T-helper 17 cell (primary cell): ENCODE data around the gene MSRB3. TPM values are rescaled to one million over a fixed set of nuclear protein-coding genes. Genes with fewer than 3 reads are reported as not detected.

Experiments
- ATAC-seq: fragments of 150-1000 bp; cut with Tn5 transposase; 2 replicates; pipeline ENCODE4 v1.10.0; 2021; ENCODE audit warnings: mild to moderate bottlenecking, moderate library complexity
- DNase-seq, 3 donors: peaks; one replicate each; pipeline versions ENCODE4 v3.0.0 to v3.0.0-alpha.2; 2020 to 2021
- H3K9me3 ChIP-seq: one replicate; pipeline ENCODE4 v1.7.0; 2013; ENCODE audit warnings: low read length, mild to moderate bottlenecking; ENCODE audit not compliant: control insufficient read depth, poor library complexity, severe bottlenecking
- H3K27ac Mint-ChIP-seq: one replicate; pipeline ENCODE4 v1.8.0; 2022; ENCODE audit warnings: mild to moderate bottlenecking, moderate library complexity, mixed read lengths
- H3K27me3 Mint-ChIP-seq: one replicate; pipeline ENCODE4 v1.8.0; 2022; ENCODE audit warnings: mixed read lengths
- H3K36me3 Mint-ChIP-seq: one replicate; pipeline ENCODE4 v1.8.0; 2022; ENCODE audit warnings: low read depth, mixed read lengths
- H3K4me1 Mint-ChIP-seq: one replicate; pipeline ENCODE4 v1.8.0; 2022; ENCODE audit warnings: mild to moderate bottlenecking, mixed read lengths
- H3K4me3 Mint-ChIP-seq: one replicate; pipeline ENCODE4 v1.8.0; 2022; ENCODE audit warnings: mild to moderate bottlenecking, moderate library complexity, mixed read lengths
- total RNA-seq, 4 donors: library from RNA in 2 of 4; stranded (reverse) in 2 of 4; gene quantifications; one replicate each; pipeline ENCODE4 v1.2.3 and lab custom pipeline; 2022 to 2026

MSRB3 gene
- total RNA-seq (1 to 10 TPM in 1 of 2 donors, under 1 TPM in 1; 0.22 to 5.9 TPM), total RNA-seq (lab: John Stamatoyannopoulos, UW) (0.15 to 0.58 reads per million in 2 donors)

DNA sequence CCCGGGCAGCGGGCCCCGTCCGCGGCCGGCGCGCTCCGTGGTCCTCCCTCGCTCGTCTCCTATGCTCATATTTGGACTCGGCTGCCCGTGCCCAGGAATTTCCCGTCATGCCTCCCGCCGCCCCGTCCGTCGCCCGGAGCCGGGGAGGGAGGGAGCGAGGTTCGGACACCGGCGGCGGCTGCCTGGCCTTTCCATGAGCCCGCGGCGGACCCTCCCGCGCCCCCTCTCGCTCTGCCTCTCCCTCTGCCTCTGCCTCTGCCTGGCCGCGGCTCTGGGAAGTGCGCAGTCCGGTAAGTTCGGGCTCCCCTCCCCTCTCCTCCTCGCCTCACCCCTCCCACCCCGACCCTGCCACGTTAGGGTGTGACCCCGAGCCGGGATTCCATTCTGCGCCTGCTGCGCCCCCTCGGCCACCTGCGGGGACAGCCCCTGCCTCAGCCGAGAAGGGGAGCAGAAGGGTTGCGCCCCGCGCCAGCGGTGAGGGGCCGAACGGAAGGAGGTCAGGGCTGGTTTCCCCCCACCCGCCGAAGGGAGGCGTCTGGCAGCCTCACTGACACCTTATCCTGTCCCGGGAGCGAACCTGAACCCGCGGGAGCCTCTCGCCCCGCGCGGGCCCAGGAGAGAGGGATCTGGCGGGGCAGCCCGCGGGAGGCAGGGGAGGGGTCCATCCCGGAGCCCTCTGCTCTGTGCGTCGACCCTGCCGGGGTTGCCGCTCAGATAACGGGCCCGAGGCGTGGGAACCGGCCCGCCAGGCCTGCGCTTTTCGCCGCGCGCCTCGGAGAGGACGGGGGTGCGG, at the start of gene MSRB3:
TSS of gene MSRB3 (plus strand) at position 108 of the 793 bp plus-strand sequence. CDS start 29,897 bp downstream, outside the sequence.
- H3K4me1 Mint-ChIP-seq, result peaks cover 4% of the 10 kb centered on the region
- H3K27me3 Mint-ChIP-seq, result peaks cover 65% of the 10 kb centered on the region
- ATAC-seq, result peak; percentile 53
- no peak for DNase-seq
- peak within 1 kb of the TSS; percentile 78 for H3K4me3 Mint-ChIP-seq
- H3K9me3 ChIP-seq, result no peaks in the 10 kb centered on the region
- no peak within 1 kb of the TSS for H3K27ac Mint-ChIP-seq
- H3K36me3 Mint-ChIP-seq, result peaks cover 7% of the 10 kb centered on the region

DNA sequence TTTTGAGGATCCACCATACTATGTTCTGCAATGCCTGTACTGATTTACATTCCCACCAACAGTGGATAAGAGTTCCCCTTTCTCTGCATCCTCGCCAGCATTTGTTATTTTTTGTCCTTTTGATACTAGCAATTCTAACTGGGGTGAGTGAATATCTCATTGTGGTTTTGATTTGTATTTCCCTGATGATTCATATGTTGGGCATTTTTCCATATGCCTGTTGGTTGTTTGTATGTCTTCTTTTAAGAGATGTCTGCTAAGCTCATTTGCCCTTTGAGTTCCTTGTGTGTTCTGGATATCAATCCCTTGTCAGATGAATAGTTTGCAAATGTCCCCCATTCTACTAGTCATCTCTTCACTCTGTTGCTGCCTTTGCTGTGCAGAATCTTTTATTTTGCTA, 49.0 kb upstream of the MSRB3 start:
- no peaks in the 10 kb centered on the region for H3K27me3 Mint-ChIP-seq
- DNase-seq, result no peak
- peaks cover 9% of the 10 kb centered on the region for H3K4me1 Mint-ChIP-seq
- no peak overlapping the region for H3K27ac Mint-ChIP-seq
- H3K9me3 ChIP-seq, result peaks cover 5% of the 10 kb centered on the region
- H3K36me3 Mint-ChIP-seq, result peaks cover 6% of the 10 kb centered on the region
- H3K4me3 Mint-ChIP-seq, result no peak overlapping the region
- ATAC-seq, result no peak

DNA sequence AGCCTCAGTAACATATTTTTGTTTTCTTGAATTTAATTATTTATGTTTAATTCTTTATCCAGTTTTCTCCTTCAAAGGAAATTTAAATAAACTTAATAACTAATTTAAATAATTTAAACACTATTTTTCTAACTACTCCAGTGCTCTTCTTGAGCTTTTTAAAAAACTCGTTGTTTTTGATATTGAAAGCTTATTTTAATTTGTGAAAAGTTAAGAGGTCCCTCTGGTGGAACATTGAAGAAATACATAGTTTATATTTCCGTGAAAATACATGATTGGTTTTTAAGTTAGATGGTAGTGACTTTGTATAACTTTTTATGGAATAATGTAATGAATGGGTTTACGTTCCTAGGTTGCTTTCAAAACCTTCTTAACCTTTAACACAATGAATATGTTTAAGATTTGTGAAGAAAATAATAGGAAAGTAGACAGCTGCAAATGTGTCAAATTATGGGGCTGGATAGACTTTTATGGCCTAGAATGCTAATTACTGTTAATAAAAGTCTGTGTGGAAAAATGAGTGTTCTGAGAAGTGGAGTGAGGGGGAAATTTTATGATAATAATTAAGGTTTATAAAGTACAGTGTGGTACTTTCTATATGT, 45.9 kb upstream of the MSRB3 start:
- peaks cover 6% of the 10 kb centered on the region for H3K4me1 Mint-ChIP-seq
- H3K27ac Mint-ChIP-seq, result peak overlapping the region; percentile 90
- no peaks in the 10 kb centered on the region for H3K27me3 Mint-ChIP-seq
- H3K9me3 ChIP-seq, result peaks cover 5% of the 10 kb centered on the region
- DNase-seq, result no peak
- H3K36me3 Mint-ChIP-seq, result peaks cover 4% of the 10 kb centered on the region
- no peak for ATAC-seq
- no peak overlapping the region for H3K4me3 Mint-ChIP-seq

DNA sequence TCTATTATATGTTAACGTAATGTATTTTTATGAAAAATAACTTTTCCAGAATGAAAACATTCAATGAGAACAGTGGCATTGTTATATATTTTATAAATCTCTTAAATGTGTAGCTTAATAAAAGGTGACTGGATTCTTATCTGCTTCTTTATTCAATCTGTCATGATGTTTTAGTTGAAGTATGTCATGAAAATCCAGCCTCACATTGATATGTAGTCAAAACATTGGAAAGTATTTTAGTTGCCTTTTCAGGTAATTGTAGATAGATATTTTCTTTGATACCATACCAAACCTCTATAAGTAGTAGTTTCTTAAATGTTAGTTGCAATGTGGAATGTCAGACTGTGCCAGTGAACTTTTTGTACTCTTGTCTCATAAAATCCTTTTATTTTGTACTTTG, 41.3 kb upstream of the MSRB3 start:
- H3K9me3 ChIP-seq, result no peaks in the 10 kb centered on the region
- ATAC-seq, result no peak
- H3K4me3 Mint-ChIP-seq, result no peak overlapping the region
- no peak overlapping the region for H3K27ac Mint-ChIP-seq
- H3K4me1 Mint-ChIP-seq, result peaks cover 5% of the 10 kb centered on the region
- peaks cover 2% of the 10 kb centered on the region for H3K36me3 Mint-ChIP-seq
- H3K27me3 Mint-ChIP-seq, result no peaks in the 10 kb centered on the region
- no peak for DNase-seq

DNA sequence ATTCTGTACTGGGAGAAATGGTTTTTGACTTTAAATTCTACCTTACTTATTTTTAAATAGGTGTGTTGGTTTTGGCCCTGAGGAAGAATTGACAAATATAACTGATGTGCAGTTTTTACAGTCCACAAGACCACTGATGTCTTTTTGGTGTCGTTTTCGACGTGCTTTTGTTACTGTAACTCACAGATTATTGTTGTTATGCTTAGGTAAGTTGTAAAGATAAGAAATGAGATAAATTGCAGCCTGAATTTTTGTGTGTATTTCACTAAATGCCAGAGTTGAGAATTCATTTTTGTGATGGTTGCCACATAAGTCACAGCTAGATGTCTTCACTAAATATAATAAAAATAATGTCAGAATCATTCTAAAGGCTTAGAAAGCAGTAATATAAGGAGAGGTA, 39.9 kb upstream of the MSRB3 start:
- DNase-seq (no peak), ATAC-seq (no peak)
- Mint-ChIP-seq H3K4me1 (no peaks in the 10 kb centered on the region), H3K4me3 (no peak overlapping the region), H3K27me3 (no peaks in the 10 kb centered on the region), H3K27ac (no peak overlapping the region), H3K36me3 (peaks cover 10% of the 10 kb centered on the region)
- no peaks in the 10 kb centered on the region for H3K9me3 ChIP-seq

DNA sequence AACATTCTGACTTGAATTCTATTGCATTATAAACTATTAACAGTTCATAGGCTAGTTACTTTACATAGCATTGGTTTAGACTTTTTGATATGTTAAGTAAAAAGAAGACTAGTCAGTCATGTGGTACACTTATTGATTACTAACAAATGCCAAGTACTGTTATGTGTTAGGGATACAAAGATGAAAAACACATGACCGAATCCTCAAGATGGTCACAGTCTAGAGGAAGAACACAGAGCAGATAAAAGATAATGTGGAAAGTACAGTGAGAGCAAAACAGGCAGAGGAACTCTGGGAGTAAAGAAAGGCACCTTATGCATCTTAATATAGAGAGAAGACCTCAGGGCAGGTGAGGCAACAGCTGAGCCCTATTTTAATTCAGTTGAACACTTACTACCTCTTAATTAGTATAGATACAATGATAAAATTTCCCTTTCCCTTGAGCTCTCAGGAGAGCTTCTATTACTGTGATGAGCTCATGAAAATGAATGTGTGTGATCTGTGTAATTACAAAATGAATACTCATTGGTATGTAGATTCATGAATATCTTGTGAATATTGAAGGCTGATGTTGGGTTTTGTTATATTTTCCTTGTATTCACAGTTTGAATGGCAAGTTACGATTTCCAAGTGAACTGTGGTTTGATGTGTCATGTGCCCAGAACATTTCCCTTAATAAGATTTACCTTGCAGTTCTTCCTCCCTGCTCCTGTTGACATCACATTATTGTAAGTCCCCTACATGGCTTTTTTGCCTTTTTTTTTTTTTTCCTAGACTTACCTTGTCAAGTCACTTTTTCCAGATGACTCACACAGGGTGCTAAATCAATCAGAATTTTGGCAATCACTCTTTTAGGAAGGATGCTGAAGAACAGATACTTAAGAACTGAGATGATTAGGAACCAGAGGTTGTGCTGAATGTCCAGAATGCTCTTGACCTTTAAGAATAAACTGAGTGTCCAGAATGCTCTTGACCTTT, 29.5 kb upstream of the MSRB3 start:
- Mint-ChIP-seq H3K27ac (no peak overlapping the region), H3K4me1 (peaks cover 5% of the 10 kb centered on the region), H3K4me3 (no peak overlapping the region), H3K27me3 (no peaks in the 10 kb centered on the region), H3K36me3 (peaks cover 2% of the 10 kb centered on the region)
- no peaks in the 10 kb centered on the region for H3K9me3 ChIP-seq
- no peak for ATAC-seq
- DNase-seq, result no peak

DNA sequence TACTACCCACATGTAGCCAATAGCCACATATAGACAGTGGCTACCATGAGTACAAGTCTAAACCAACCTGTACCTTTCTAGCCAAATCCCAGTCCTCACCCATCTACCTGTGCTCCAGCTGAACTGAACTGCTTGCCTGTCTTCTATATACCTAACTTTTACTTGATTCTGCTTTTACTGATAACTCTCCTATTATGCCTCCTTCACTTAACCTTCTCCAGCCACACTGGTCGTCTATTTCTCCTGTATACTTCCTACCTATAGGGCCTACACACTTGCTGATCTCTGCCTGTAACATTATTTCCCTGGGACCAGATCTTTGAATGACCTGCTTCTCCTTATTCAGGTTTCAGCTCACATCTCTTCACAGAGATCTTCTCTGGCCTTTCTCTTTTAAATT, 26.0 kb upstream of the MSRB3 start:
- Mint-ChIP-seq H3K27me3 (no peaks in the 10 kb centered on the region), H3K4me1 (peaks cover 5% of the 10 kb centered on the region)
- no peak for ATAC-seq

DNA sequence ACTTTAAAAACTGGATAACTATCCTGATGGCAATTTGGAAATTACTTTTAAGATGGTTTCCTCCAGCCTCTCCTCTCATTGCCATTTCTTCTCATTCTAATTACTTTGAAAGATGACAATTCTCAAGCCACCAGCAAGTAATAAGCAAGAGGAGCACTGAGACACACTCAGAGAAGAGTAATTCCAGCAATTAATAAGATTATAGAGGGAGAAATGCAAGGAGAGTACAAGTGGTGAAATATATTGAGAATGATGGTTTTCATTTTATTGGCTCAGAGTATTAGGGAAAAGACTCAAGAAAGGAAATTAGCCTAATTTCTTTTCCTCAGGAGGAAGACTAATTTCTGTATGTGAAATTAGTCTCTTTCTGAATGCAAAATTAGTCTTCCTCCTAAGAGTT, 20.5 kb upstream of the MSRB3 start:
- H3K9me3 ChIP-seq, result no peaks in the 10 kb centered on the region
- H3K36me3 Mint-ChIP-seq, result no peaks in the 10 kb centered on the region
- H3K4me1 Mint-ChIP-seq, result no peaks in the 10 kb centered on the region
- no peak for ATAC-seq
- peaks cover 10% of the 10 kb centered on the region for H3K27me3 Mint-ChIP-seq
- H3K27ac Mint-ChIP-seq, result no peak overlapping the region
- no peak overlapping the region for H3K4me3 Mint-ChIP-seq
- no peak for DNase-seq

More for the DNA sequence above, 26.0 kb upstream of the MSRB3 start:
- Mint-ChIP-seq H3K36me3 (no peaks in the 10 kb centered on the region), H3K27ac (no peak overlapping the region), H3K4me3 (no peak overlapping the region)
- H3K9me3 ChIP-seq, result no peaks in the 10 kb centered on the region
- DNase-seq, result no peak

DNA sequence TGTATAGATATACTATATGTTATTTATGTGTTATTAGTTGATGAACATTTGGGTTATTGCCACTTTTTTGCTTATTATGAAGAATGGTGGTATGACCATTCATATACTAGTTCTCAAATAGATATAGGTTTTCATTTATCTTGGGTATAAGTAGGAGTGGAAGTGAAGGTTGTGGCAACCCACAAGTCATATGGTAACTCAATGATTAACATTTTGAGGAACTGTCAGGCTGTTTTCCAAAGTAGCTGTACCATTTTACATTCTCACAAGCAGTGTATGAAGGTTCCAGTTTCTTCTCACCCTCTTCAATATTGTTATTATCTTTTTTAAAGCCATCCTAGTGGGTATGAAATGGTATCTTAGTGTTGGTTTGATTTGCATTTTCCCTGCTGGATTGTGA, 19.0 kb upstream of the MSRB3 start:
- ATAC-seq, result no peak
- Mint-ChIP-seq H3K4me1 (no peaks in the 10 kb centered on the region), H3K27ac (no peak overlapping the region), H3K27me3 (peaks cover 10% of the 10 kb centered on the region), H3K4me3 (no peak overlapping the region), H3K36me3 (no peaks in the 10 kb centered on the region)
- H3K9me3 ChIP-seq, result no peaks in the 10 kb centered on the region
- DNase-seq, result no peak

DNA sequence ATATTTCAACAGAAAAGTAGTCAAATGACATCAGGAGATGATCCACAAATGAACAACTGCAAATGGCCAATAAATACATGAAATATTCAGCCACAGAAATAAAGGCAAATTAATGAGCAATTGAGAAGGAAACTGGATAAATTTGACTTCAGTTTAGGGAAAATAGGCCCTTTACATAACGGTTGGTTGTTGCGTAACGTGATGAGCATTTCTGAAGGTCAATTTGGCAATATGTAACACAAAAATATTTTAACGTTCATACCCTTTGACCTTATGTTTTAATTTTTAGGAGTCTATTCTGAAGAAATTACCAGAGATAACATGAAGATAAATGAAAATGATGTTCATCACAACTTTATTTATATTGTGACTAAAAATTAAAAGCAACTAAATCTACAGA, 14.7 kb upstream of the MSRB3 start:
- Mint-ChIP-seq H3K36me3 (peaks cover 4% of the 10 kb centered on the region), H3K27me3 (peaks cover 34% of the 10 kb centered on the region), H3K4me1 (no peaks in the 10 kb centered on the region), H3K4me3 (no peak overlapping the region), H3K27ac (no peak overlapping the region)
- no peak for ATAC-seq
- no peak for DNase-seq
- H3K9me3 ChIP-seq, result no peaks in the 10 kb centered on the region

DNA sequence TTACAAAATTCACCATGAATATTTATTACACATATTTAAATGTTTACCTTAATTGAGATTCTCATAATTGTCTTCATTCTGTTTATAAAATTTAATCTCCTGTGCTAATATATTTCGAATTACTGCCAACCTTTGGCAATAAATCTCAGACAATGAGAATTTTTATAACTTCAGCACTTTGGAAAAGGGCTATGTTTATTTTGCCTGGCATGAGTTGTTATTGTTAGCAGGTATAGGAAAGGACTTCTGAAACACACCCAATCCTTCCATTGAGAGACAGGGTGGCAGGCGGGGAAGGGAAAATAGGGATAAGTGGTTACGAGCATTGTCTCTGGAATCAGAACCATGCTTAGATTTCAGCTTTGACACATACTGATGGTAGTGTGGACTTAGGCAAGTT, 12.1 kb upstream of the MSRB3 start:
- no peak overlapping the region for H3K27ac Mint-ChIP-seq
- DNase-seq (no peak), ATAC-seq (no peak)
- peaks cover 38% of the 10 kb centered on the region for H3K27me3 Mint-ChIP-seq
- H3K36me3 Mint-ChIP-seq, result peaks cover 4% of the 10 kb centered on the region
- no peaks in the 10 kb centered on the region for H3K9me3 ChIP-seq
- H3K4me3 Mint-ChIP-seq, result no peak overlapping the region
- no peaks in the 10 kb centered on the region for H3K4me1 Mint-ChIP-seq

DNA sequence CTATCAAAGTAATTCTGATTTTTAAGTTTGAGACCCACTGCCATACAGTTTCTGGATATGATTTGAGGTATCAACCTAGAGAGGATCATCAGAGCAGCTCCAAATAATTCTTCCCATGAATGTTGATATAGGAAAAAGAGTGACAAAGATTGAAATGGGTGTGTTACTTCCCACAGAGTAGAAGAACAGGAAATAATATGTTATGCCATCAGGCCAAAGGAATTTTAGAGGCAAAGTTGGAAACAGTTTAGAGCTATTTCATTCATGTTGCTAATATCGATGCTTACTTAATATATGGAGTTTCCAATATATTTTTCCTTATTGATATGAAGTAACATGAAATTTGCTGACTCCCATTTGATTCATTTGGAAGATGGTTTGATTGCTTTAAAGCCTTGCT, 8.9 kb upstream of the MSRB3 start:
- no peak for DNase-seq
- no peaks in the 10 kb centered on the region for H3K9me3 ChIP-seq
- ATAC-seq, result no peak
- Mint-ChIP-seq H3K27me3 (peaks cover 52% of the 10 kb centered on the region), H3K4me3 (no peak overlapping the region), H3K4me1 (no peaks in the 10 kb centered on the region), H3K27ac (no peak overlapping the region), H3K36me3 (peaks cover 4% of the 10 kb centered on the region)
